Measurements from ENCODE around the gene XRCC4. TPM values are rescaled to one million over a fixed set of nuclear protein-coding genes. Genes with fewer than 3 reads are reported as not detected.

XRCC4 gene
- polyA plus RNA-seq, result 34.8 and 47.4 TPM in 2 replicates

GRCh38 chr5:83076742-83077661 lies at the start of gene XRCC4, which contains the start of gene TMEM167A:
Gene XRCC4 (plus strand): TSS chr5:83077547. CDS start chr5:83104920, 27,373 bp downstream.
Gene TMEM167A (minus strand): TSS chr5:83077394. CDS start chr5:83077323, 71 bp downstream.

Other genes starting within 250 kb of the XRCC4 start
- 1,295 and 1,417 TPM in 2 replicates for gene TMEM167A, start 153 bp upstream of the XRCC4 start, polyA plus RNA-seq